A673 (cell line): ENCODE measurements around the gene ABCA4. TPM values are rescaled to one million over a fixed set of nuclear protein-coding genes. Genes with fewer than 3 reads are reported as not detected.

Experiments used
- BruUV-seq: library from RNA; stranded (reverse); fragments of 400-500 nt; replicated peaks from 2 replicates; lab custom pipeline; 2021; lab: Mats Ljungman, UMichigan
- CTCF ChIA-PET: fragments of 300-600 bp; sonication (Branson Sonifier 250); formaldehyde crosslinking; loops from one replicate; lab custom pipeline; 2022; ENCODE audit warnings: antibody characterized with exemption; lab: Charles Lee
- POLR2A ChIA-PET: fragments of 300-600 bp; sonication (Branson Sonifier 250); formaldehyde crosslinking; loops from one replicate; lab custom pipeline; 2022; ENCODE audit warnings: antibody characterized with exemption; ENCODE audit not compliant: low non-redundant PET; lab: Charles Lee
- DNase-seq: peaks from one replicate; pipeline ENCODE4 v3.0.0-alpha.2; 2015; ENCODE audit warnings: low spot score
- H3K27ac ChIP-seq: fragments of 200-600 bp; sonication (generic); 2 replicates; pipeline ENCODE4 v1.5.1; 2016; ENCODE audit warnings: mixed run types, low read depth, mild to moderate bottlenecking, mixed read lengths, antibody characterized with exemption, low read length; ENCODE audit not compliant: poor library complexity, severe bottlenecking
- H3K27me3 ChIP-seq: fragments of 200-600 bp; sonication (generic); replicated peaks from 2 replicates; pipeline ENCODE4 v1.6.1; 2017; ENCODE audit warnings: mixed run types, low read depth, mild to moderate bottlenecking, mixed read lengths, antibody characterized with exemption, low read length; ENCODE audit not compliant: insufficient read depth, poor library complexity
- H3K36me3 ChIP-seq: fragments of 200-600 bp; sonication (generic); 2 replicates; pipeline ENCODE4 v1.6.1; 2016; ENCODE audit warnings: mixed run types, mild to moderate bottlenecking, mixed read lengths, antibody characterized with exemption, low read length; ENCODE audit not compliant: insufficient read depth, poor library complexity, severe bottlenecking
- H3K4me1 ChIP-seq: fragments of 200-600 bp; sonication (generic); 2 replicates; pipeline ENCODE4 v1.6.1; 2017; ENCODE audit warnings: mixed run types, mild to moderate bottlenecking, mixed read lengths, antibody characterized with exemption, low read length; ENCODE audit not compliant: insufficient read depth, poor library complexity, severe bottlenecking
- H3K4me3 ChIP-seq: fragments of 200-600 bp; sonication (generic); 2 replicates; pipeline ENCODE4 v1.5.1; 2016; ENCODE audit warnings: low read depth, mixed run types, mild to moderate bottlenecking, mixed read lengths, low read length; ENCODE audit not compliant: poor library complexity, severe bottlenecking
- H3K9me3 ChIP-seq: fragments of 200-600 bp; sonication (generic); 2 replicates; pipeline ENCODE4 v1.6.1; 2016; ENCODE audit warnings: mixed run types, low read depth, mild to moderate bottlenecking, mixed read lengths, antibody characterized with exemption, low read length; ENCODE audit not compliant: poor library complexity, severe bottlenecking
- EZH2 ChIP-seq: fragments of 200-600 bp; sonication (generic); IDR thresholded peaks from 2 replicates; pipeline ENCODE4 v1.6.1; 2017; ENCODE audit warnings: borderline replicate concordance, low read depth, mild to moderate bottlenecking, mixed read lengths, antibody characterized with exemption, low read length; ENCODE audit not compliant: poor library complexity, severe bottlenecking
- intact Hi-C: fragments of 100-400 bp; cut with micrococcal nuclease; formaldehyde crosslinking; loops from one replicate; pipeline ENCODE4 v1.10.0; 2022; ENCODE audit not compliant: unreplicated experiment
- total RNA-seq: library from RNA; stranded (reverse); gene quantifications from 2 replicates; pipeline ENCODE4 v1.2.3, GENCODE V29; 2021
- TF ChIP-seq, protein P1 (sequence below): fragments of 300-800, 200-600 bp; sonication (generic); conservative IDR thresholded peaks from 2 replicates; pipeline ENCODE4 v1.5.1; 2017; ENCODE audit warnings: low read depth, mild to moderate bottlenecking, antibody characterized with exemption, low read length, moderate library complexity, mixed read lengths

Gene ABCA4
- total RNA-seq, 1 experiment from 2014 or later: 0.09 TPM

- POLR2A ChIA-PET: no interaction called here
- CTCF ChIA-PET: no interaction called here
- no TSS peak for BruUV-seq
These were observed 965 bp downstream of the ABCA4 start for GRCh38 chr1:94119796-94120569.

GRCh38 chr1:94119306-94119705 lies 1.6 kb downstream of the ABCA4 start:
- no peaks in the 10 kb centered on the region for H3K9me3 ChIP-seq
- H3K27me3 ChIP-seq: no peaks in the 10 kb centered on the region
- H3K27ac ChIP-seq: no peak overlapping the region
- no peaks in the 10 kb centered on the region for H3K36me3 ChIP-seq
- no peak for TF ChIP-seq EZH2
- TF ChIP-seq, protein P1, sequence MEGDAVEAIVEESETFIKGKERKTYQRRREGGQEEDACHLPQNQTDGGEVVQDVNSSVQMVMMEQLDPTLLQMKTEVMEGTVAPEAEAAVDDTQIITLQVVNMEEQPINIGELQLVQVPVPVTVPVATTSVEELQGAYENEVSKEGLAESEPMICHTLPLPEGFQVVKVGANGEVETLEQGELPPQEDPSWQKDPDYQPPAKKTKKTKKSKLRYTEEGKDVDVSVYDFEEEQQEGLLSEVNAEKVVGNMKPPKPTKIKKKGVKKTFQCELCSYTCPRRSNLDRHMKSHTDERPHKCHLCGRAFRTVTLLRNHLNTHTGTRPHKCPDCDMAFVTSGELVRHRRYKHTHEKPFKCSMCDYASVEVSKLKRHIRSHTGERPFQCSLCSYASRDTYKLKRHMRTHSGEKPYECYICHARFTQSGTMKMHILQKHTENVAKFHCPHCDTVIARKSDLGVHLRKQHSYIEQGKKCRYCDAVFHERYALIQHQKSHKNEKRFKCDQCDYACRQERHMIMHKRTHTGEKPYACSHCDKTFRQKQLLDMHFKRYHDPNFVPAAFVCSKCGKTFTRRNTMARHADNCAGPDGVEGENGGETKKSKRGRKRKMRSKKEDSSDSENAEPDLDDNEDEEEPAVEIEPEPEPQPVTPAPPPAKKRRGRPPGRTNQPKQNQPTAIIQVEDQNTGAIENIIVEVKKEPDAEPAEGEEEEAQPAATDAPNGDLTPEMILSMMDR: no peak
- no peak overlapping the region for H3K4me3 ChIP-seq
- BruUV-seq: no TSS peak
- intact Hi-C loops: no loop called here
- no peak for DNase-seq
- H3K4me1 ChIP-seq: peaks cover 24% of the 10 kb centered on the region
- CTCF ChIA-PET: no interaction called here
- POLR2A ChIA-PET: no interaction called here

More at GRCh38 chr1:94119796-94120569, 965 bp downstream of the ABCA4 start:
- no peak for TF ChIP-seq EZH2
- TF ChIP-seq, protein P1: no peak
- Histone ChIP-seq H3K27me3 (no peaks in the 10 kb centered on the region), H3K36me3 (no peaks in the 10 kb centered on the region), H3K4me3 (no peak overlapping the region), H3K27ac (no peak overlapping the region), H3K9me3 (no peaks in the 10 kb centered on the region), H3K4me1 (peaks cover 24% of the 10 kb centered on the region)
- intact Hi-C loops: no loop called here
- no peak for DNase-seq

GRCh38 chr1:94118471-94118870 lies 2.5 kb downstream of the ABCA4 start:
- H3K4me1 ChIP-seq: peaks cover 24% of the 10 kb centered on the region
- TF ChIP-seq EZH2: no peak
- TF ChIP-seq, protein P1: no peak
- H3K9me3 ChIP-seq: no peaks in the 10 kb centered on the region
- ChIA-PET POLR2A (no interaction called here), CTCF (no interaction called here)
- H3K4me3 ChIP-seq: no peak overlapping the region
- no peaks in the 10 kb centered on the region for H3K27me3 ChIP-seq
- no peaks in the 10 kb centered on the region for H3K36me3 ChIP-seq
- no peak for DNase-seq
- BruUV-seq: no TSS peak
- H3K27ac ChIP-seq: no peak overlapping the region
- intact Hi-C loops: no loop called here
